ENCODE data around the gene NRIP3.

- TF ChIP-seq CTCF (conservative IDR thresholded peaks at IDR 0.05) (no peak), EZH2 (IDR thresholded peaks at IDR 0.05; ENCODE audit: low read depth) (no peak)
Observed at GRCh38 chr11:9001736-9002135, 2.1 kb downstream of the NRIP3 start.
